WTC11 (cell line): ENCODE measurements around the gene SPSB4. TPM values are rescaled to one million over a fixed set of nuclear protein-coding genes. Genes with fewer than 3 reads are reported as not detected.

Experiments used
- ATAC-seq: fragments of 200-7000 bp; cut with Tn5 transposase; 2 replicates; pipeline ENCODE4 v1.10.0; 2021; ENCODE audit warnings: mild to moderate bottlenecking, moderate library complexity
- CTCF ChIA-PET: fragments of 300-600 bp; sonication (Branson Sonifier 250); formaldehyde crosslinking; loops from one replicate; lab custom pipeline; 2021; ENCODE audit warnings: antibody characterized with exemption; lab: Charles Lee
- POLR2A ChIA-PET: fragments of 350-600 bp; sonication (Branson Sonifier 250); formaldehyde crosslinking; loops from one replicate; lab custom pipeline; 2021; ENCODE audit warnings: antibody characterized with exemption; lab: Charles Lee
- DNase-seq: peaks from one replicate; pipeline ENCODE4 v3.0.0; 2021; ENCODE audit warnings: low spot score
- H3K27ac Mint-ChIP-seq: 2 replicates; pipeline ENCODE4 v1.8.0; 2021; ENCODE audit warnings: mixed read lengths
- H3K27me3 Mint-ChIP-seq: 2 replicates; pipeline ENCODE4 v1.8.0; 2021; ENCODE audit warnings: low read depth, mild to moderate bottlenecking, moderate library complexity, mixed read lengths
- H3K36me3 Mint-ChIP-seq: 2 replicates; pipeline ENCODE4 v1.8.0; 2021; ENCODE audit warnings: mixed read lengths
- H3K4me1 Mint-ChIP-seq: 2 replicates; pipeline ENCODE4 v1.8.0; 2022; ENCODE audit warnings: mixed read lengths
- H3K4me3 Mint-ChIP-seq: 2 replicates; pipeline ENCODE4 v1.8.0; 2021; ENCODE audit warnings: mild to moderate bottlenecking, moderate library complexity, mixed read lengths
- H3K9me3 Mint-ChIP-seq: 2 replicates; pipeline ENCODE4 v1.8.0; 2021; ENCODE audit warnings: mixed read lengths
- ATF1 ChIP-seq: sonication (generic); formaldehyde crosslinking; IDR thresholded peaks from 2 replicates; pipeline ENCODE4 v1.8.1; 2023; ENCODE audit warnings: mild to moderate bottlenecking, moderate library complexity, missing genetic modification reagents
- ETV6 ChIP-seq: sonication (generic); formaldehyde crosslinking; IDR thresholded peaks from 2 replicates; pipeline ENCODE4 v1.8.1; 2022; ENCODE audit warnings: mild to moderate bottlenecking, missing genetic modification reagents
- GTF2I ChIP-seq: fragments of 250-450 bp; sonication (Bioruptor Pico); conservative IDR thresholded peaks from 2 replicates; pipeline ENCODE4 v1.4.0; 2021; ENCODE audit warnings: mild to moderate bottlenecking
- IRF2 ChIP-seq: sonication (generic); formaldehyde crosslinking; IDR thresholded peaks from 2 replicates; pipeline ENCODE4 v1.8.0; 2022; ENCODE audit warnings: low read depth, missing genetic modification reagents, borderline replicate concordance
- KAT7 ChIP-seq: sonication (generic); formaldehyde crosslinking; IDR thresholded peaks from 2 replicates; pipeline ENCODE4 v1.8.1; 2023; ENCODE audit warnings: missing genetic modification reagents, mild to moderate bottlenecking, borderline replicate concordance
- MXD4 ChIP-seq: fragments of 250-450 bp; sonication (Bioruptor Pico); IDR thresholded peaks from 2 replicates; pipeline ENCODE4 v1.8.0; 2021; ENCODE audit warnings: mild to moderate bottlenecking, moderate library complexity, borderline replicate concordance
- MYBL2 ChIP-seq: sonication (generic); formaldehyde crosslinking; IDR thresholded peaks from 2 replicates; pipeline ENCODE4 v1.8.1; 2023; ENCODE audit warnings: mild to moderate bottlenecking, moderate library complexity, missing genetic modification reagents
- NFYB ChIP-seq: sonication (generic); formaldehyde crosslinking; conservative IDR thresholded peaks from 2 replicates; pipeline ENCODE4 v1.8.0; 2022; ENCODE audit warnings: low read depth, missing genetic modification reagents
- NR2C2 ChIP-seq: sonication (generic); formaldehyde crosslinking; IDR thresholded peaks from 2 replicates; pipeline ENCODE4 v1.8.0; 2022; ENCODE audit warnings: mild to moderate bottlenecking, missing genetic modification reagents
- OVOL2 ChIP-seq: fragments of 250-450 bp; sonication (Bioruptor Pico); IDR thresholded peaks from 2 replicates; pipeline ENCODE4 v1.9.0; 2021; ENCODE audit warnings: mild to moderate bottlenecking, borderline replicate concordance
- PRDM15 ChIP-seq: sonication (generic); formaldehyde crosslinking; IDR thresholded peaks from 2 replicates; pipeline ENCODE4 v1.8.0; 2022; ENCODE audit warnings: missing genetic modification reagents
- RELA ChIP-seq: sonication (generic); formaldehyde crosslinking; IDR thresholded peaks from 2 replicates; pipeline ENCODE4 v1.8.1; 2022; ENCODE audit warnings: missing genetic modification reagents, mild to moderate bottlenecking, borderline replicate concordance
- RORB ChIP-seq: fragments of 250-450 bp; sonication (Bioruptor Pico); IDR thresholded peaks from 2 replicates; pipeline ENCODE4 v1.9.0; 2021; ENCODE audit warnings: mild to moderate bottlenecking
- SOX15 ChIP-seq: fragments of 250-450 bp; sonication (Bioruptor Pico); IDR thresholded peaks from 2 replicates; pipeline ENCODE4 v1.9.0; 2021; ENCODE audit warnings: mild to moderate bottlenecking
- TCF7 ChIP-seq: sonication (generic); formaldehyde crosslinking; IDR thresholded peaks from 2 replicates; pipeline ENCODE4 v1.8.0; 2022; ENCODE audit warnings: mild to moderate bottlenecking, low read depth, missing genetic modification reagents, moderate library complexity
- ZBTB43 ChIP-seq: sonication (generic); formaldehyde crosslinking; IDR thresholded peaks from 2 replicates; pipeline ENCODE4 v1.8.1; 2023; ENCODE audit warnings: mild to moderate bottlenecking, missing genetic modification reagents
- ZNF121 ChIP-seq: sonication (generic); formaldehyde crosslinking; IDR thresholded peaks from 2 replicates; pipeline ENCODE4 v1.8.0; 2023; ENCODE audit warnings: missing genetic modification reagents
- ZNF317 ChIP-seq: sonication (generic); formaldehyde crosslinking; IDR thresholded peaks from 2 replicates; pipeline ENCODE4 v1.8.1; 2023; ENCODE audit warnings: low read depth, mild to moderate bottlenecking, moderate library complexity, missing genetic modification reagents, borderline replicate concordance
- ZNF425 ChIP-seq: fragments of 250-450 bp; sonication (Bioruptor Pico); conservative IDR thresholded peaks from 2 replicates; pipeline ENCODE4 v1.9.0; 2021; ENCODE audit warnings: mild to moderate bottlenecking
- total RNA-seq: library from RNA; stranded (reverse); gene quantifications from 3 replicates; pipeline ENCODE4 v1.2.3, GENCODE V29; 2021

Gene SPSB4
- total RNA-seq, 1 experiment from 2014 or later: 19.7 TPM

GRCh38 chr3:141148770-141149169 is 97.6 kb downstream of the SPSB4 start:
- ATAC-seq (no peak), DNase-seq (no peak)
- ChIA-PET CTCF (interaction anchor here (0.7 to 2.2 kb wide), 4 partner anchors 34 to 148 kb away, joined by 3 to 9 read pairs (median 4); partner anchors contain the start of gene SPSB4), POLR2A (no interaction called here)
- H3K27me3 Mint-ChIP-seq: no peaks in the 10 kb centered on the region; the same call in 1 of the 2 replicates
- peaks cover 8% of the 10 kb centered on the region for H3K9me3 Mint-ChIP-seq
- H3K4me3 Mint-ChIP-seq: no peak overlapping the region
- TF ChIP-seq RELA (CRISPR knock-in tag) (no peak), TCF7 (CRISPR knock-in tag) (no peak), ZBTB43 (no peak), MXD4 (CRISPR knock-in tag) (no peak), MYBL2 (CRISPR knock-in tag) (no peak), PRDM15 (CRISPR knock-in tag) (no peak), ATF1 (CRISPR knock-in tag) (no peak), KAT7 (CRISPR knock-in tag) (no peak), GTF2I (CRISPR knock-in tag) (no peak), ETV6 (no peak), NR2C2 (CRISPR knock-in tag) (no peak), ZNF121 (CRISPR knock-in tag) (no peak)
- H3K27ac Mint-ChIP-seq: no peak overlapping the region
- H3K4me1 Mint-ChIP-seq: peaks cover 13% of the 10 kb centered on the region
- H3K36me3 Mint-ChIP-seq: peaks cover 6% of the 10 kb centered on the region

GRCh38 chr3:141150081-141150830 is 99.1 kb downstream of the SPSB4 start:
- CTCF ChIA-PET: interaction anchor here (0.6 to 2.2 kb wide), 12 partner anchors 34 to 150 kb away, joined by 3 to 14 read pairs (median 4); partner anchors contain the start of gene SPSB4

More at GRCh38 chr3:141150081-141150830, 99.1 kb downstream of the SPSB4 start:
- Mint-ChIP-seq H3K4me3 (no peak overlapping the region), H3K4me1 (peaks cover 13% of the 10 kb centered on the region), H3K27me3 (no peaks in the 10 kb centered on the region; the same call in 1 of the 2 replicates), H3K9me3 (no peaks in the 10 kb centered on the region), H3K27ac (no peak overlapping the region), H3K36me3 (no peaks in the 10 kb centered on the region)
- DNase-seq (no peak), ATAC-seq (peak; percentile 62)
- POLR2A ChIA-PET: interaction anchor here (0.5 kb wide), 1 partner anchor 35 kb away, joined by 3 read pairs; no protein-coding TSS in a partner anchor
- TF ChIP-seq RORB: no peak
- TF ChIP-seq ZNF317: no peak
- no peak for TF ChIP-seq NFYB (CRISPR knock-in tag)
- no peak for TF ChIP-seq PRDM15 (CRISPR knock-in tag)
- TF ChIP-seq OVOL2: no peak
- TF ChIP-seq ATF1 (CRISPR knock-in tag): no peak
- no peak for TF ChIP-seq IRF2 (CRISPR knock-in tag)
- TF ChIP-seq SOX15 (CRISPR knock-in tag): no peak
- no peak for TF ChIP-seq MYBL2 (CRISPR knock-in tag)
- no peak for TF ChIP-seq ZNF425 (CRISPR knock-in tag)
